Activated naive CD8-positive, alpha-beta T cell treated with anti-CD3 and anti-CD28 coated beads, Interleukin-2, amount 10 ng/mL, durations not matched to agents 7 days and 5 days (primary cell): ENCODE measurements around the gene ZGRF1. TPM values are rescaled to one million over a fixed set of nuclear protein-coding genes. Genes with fewer than 3 reads are reported as not detected.
"Not testable (repeated sequence)": the region's sequence is repeated elsewhere in the genome, so short reads cannot be mapped to it uniquely, and the experiment has no call there.

Experiments
- ATAC-seq: fragments of 150-1000 bp; cut with Tn5 transposase; one replicate; pipeline ENCODE4 v1.10.0; 2021; ENCODE audit warnings: low read depth, moderate library complexity
- POLR2A ChIA-PET: fragments of 350-600 bp; sonication (Branson Sonifier 250); formaldehyde crosslinking; loops from one replicate; lab custom pipeline; 2021; ENCODE audit warnings: antibody characterized with exemption; lab: Charles Lee
- DNase-seq: peaks from one replicate; pipeline ENCODE4 v3.0.0; 2021
- H3K27ac Mint-ChIP-seq: one replicate; pipeline ENCODE4 v1.8.0; 2022; ENCODE audit warnings: mild to moderate bottlenecking, mixed read lengths
- H3K27me3 Mint-ChIP-seq: one replicate; pipeline ENCODE4 v1.8.0; 2022; ENCODE audit warnings: mild to moderate bottlenecking, moderate library complexity, mixed read lengths
- H3K36me3 Mint-ChIP-seq: one replicate; pipeline ENCODE4 v1.8.0; 2021; ENCODE audit warnings: mild to moderate bottlenecking, mixed read lengths
- H3K4me1 Mint-ChIP-seq: one replicate; pipeline ENCODE4 v1.8.0; 2021; ENCODE audit warnings: mixed read lengths
- H3K4me3 Mint-ChIP-seq: one replicate; pipeline ENCODE4 v1.8.0; 2022; ENCODE audit warnings: mild to moderate bottlenecking, moderate library complexity, mixed read lengths
- H3K9me3 Mint-ChIP-seq: one replicate; pipeline ENCODE4 v1.8.0; 2021; ENCODE audit warnings: mixed read lengths
- total RNA-seq, 2 experiments: library from RNA; stranded (reverse); gene quantifications; one replicate each; pipeline ENCODE4 v1.2.3, GENCODE V29; 2021

Gene ZGRF1, protein sequence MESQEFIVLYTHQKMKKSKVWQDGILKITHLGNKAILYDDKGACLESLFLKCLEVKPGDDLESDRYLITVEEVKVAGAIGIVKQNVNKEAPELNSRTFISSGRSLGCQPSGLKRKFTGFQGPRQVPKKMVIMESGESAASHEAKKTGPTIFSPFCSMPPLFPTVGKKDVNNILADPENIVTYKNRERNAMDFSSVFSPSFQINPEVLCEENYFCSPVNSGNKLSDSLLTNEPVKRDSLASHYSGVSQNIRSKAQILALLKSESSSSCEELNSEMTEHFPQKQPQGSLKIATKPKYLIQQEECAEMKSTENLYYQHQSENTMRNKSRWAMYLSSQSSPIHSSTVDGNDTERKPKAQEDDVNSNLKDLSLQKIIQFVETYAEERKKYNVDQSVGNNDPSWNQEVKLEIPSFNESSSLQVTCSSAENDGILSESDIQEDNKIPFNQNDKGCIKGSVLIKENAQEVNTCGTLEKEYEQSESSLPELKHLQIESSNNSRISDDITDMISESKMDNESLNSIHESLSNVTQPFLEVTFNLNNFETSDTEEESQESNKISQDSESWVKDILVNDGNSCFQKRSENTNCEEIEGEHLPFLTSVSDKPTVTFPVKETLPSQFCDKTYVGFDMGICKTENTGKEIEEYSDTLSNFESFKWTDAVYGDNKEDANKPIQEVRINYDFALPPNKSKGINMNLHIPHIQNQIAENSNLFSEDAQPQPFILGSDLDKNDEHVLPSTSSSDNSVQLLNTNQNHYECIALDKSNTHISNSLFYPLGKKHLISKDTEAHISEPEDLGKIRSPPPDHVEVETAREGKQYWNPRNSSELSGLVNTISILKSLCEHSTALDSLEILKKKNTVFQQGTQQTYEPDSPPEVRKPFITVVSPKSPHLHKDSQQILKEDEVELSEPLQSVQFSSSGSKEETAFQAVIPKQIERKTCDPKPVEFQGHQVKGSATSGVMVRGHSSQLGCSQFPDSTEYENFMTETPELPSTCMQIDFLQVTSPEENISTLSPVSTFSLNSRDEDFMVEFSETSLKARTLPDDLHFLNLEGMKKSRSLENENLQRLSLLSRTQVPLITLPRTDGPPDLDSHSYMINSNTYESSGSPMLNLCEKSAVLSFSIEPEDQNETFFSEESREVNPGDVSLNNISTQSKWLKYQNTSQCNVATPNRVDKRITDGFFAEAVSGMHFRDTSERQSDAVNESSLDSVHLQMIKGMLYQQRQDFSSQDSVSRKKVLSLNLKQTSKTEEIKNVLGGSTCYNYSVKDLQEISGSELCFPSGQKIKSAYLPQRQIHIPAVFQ (N-terminal part only)
- total RNA-seq, result 10 to 100 TPM; 43.2 to 43.9 TPM

DNA sequence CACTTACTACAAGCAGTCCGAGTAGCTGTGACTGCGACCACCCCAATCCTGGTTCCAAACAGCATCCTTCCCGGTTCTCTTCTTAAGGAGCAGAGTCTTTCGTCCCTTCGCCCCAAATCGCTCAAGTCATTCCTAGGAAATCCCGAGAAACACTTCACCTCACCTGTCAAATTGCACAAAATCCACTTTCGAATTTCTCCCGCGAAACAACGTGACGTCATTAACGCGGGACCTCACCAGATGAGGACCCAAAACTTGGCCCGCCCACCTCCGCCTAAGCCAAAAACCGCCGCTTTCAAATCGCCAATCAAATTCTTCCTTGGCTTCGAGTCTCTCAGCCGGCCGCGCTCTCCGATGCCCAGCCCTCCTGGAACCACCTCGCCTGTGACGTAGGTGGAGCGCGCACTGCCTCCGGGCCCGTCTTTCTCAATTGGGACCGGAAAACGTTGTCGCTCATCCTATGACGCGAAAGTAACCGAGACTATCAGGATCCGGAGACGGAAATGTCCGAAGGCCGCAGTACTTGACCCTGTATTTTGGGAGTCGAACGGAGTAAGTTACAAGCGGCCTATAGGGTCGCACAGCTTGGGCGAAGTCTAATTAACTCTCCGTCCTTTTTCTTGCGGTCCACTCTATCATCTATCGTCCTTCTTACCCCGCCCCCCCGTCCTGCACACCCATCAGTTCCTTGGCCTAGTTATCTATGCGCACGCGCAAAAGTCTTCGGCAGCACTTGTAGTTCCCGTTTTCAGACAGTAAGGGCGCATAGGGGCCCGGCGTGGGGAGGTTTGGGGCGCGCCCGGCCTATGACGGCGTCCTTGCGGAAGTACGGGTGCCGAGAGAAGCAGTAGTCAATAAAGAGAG lies at the start of gene ZGRF1, which contains the start of gene LARP7:
ZGRF1 (minus strand) TSS at position 222 of the 864 bp plus-strand sequence. CDS start 3,733 bp downstream, outside the sequence.
LARP7 (plus strand) TSS at position 456 of the 864 bp plus-strand sequence. CDS start 7,527 bp downstream, outside the sequence.
- DNase-seq (peak; percentile 92), ATAC-seq (peak; percentile 95)
- H3K9me3 Mint-ChIP-seq, result no peaks in the 10 kb centered on the region
- H3K36me3 Mint-ChIP-seq, result peaks cover 5% of the 10 kb centered on the region
- peaks cover 34% of the 10 kb centered on the region for H3K4me1 Mint-ChIP-seq
- POLR2A ChIA-PET, result interaction anchor here (1.0 kb wide), 1 partner anchor 125 kb away, joined by 3 read pairs; no protein-coding TSS in a partner anchor
- H3K27ac Mint-ChIP-seq, result no peak within 1 kb of the TSS
- H3K4me3 Mint-ChIP-seq, result no peak within 1 kb of the TSS
- no peaks in the 10 kb centered on the region for H3K27me3 Mint-ChIP-seq

DNA sequence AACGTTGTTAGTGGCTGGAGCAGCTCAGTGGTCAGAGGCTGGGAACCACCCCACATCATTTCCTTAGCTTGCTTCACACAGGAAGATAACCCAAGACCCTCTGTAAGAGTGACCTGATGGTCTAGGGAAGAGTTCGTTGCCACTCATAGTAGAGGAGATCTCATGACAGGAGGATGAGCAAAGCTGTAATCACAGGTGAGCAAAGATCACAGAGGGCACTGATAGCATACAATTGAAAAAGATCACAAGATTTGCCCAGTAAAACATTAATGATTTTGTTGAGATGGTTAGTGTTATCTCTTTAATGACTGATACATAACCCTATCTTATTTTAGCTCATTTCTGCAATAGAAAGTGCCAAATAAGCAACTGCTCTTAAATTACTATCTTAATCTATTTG lies 44.3 kb upstream of the ZGRF1 start:
- POLR2A ChIA-PET, result no interaction called here

DNA sequence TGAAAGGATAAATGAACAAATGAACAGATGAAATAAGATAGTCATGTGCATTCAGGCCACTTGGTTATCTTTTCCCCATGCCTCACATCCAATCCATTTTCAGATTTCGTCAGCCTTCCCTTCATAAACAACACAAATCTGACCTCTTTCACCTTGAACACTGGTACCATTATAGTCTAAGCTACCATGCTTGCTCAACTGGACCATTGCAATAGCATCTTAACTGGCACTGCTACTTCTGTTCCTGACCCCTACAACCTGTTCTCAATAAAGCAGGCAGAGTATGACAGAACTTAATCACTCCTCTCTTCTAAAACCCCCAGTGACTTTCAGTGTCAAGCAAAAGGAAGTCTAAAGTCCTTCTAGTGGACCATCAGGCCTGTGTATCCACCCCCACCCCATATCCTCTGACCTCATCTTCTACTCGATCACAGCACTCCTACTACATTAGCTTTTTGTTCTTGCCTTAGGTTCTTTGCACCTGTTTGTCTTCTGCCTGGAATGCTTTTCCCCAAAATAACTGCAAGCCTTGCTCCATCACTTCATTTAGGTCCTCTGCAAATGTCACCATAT lies 40.9 kb upstream of the ZGRF1 start:
- no peak for DNase-seq
- Mint-ChIP-seq H3K4me1 (no peaks in the 10 kb centered on the region), H3K4me3 (no peak overlapping the region), H3K36me3 (no peaks in the 10 kb centered on the region), H3K27me3 (peaks cover 8% of the 10 kb centered on the region), H3K27ac (no peak overlapping the region), H3K9me3 (no peaks in the 10 kb centered on the region)
- POLR2A ChIA-PET, result no interaction called here
- ATAC-seq, result no peak

More for the DNA sequence above, 44.3 kb upstream of the ZGRF1 start:
- Mint-ChIP-seq H3K27ac (no peak overlapping the region), H3K9me3 (no peaks in the 10 kb centered on the region), H3K4me3 (no peak overlapping the region), H3K36me3 (no peaks in the 10 kb centered on the region), H3K27me3 (peaks cover 4% of the 10 kb centered on the region), H3K4me1 (no peaks in the 10 kb centered on the region)
- no peak for DNase-seq
- ATAC-seq, result no peak

DNA sequence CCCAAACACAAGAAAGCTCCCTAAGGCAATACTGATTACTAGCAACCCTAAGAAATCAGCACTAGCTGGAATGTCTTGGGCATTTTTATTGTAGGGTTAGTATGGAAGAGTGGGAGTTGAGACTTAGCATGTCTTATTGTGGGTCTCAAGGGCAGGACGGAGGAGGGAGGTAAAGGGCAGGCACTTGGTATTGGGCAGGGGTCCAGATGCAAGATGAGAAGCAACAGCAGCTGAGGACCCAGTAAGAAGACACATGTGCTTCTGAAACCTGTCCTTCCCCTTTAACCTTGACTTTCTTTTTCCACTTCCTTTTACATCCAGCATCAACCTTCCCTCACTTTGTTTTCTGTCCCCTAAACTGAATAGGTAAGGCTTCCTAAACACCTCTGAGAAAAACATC lies 37.7 kb upstream of the ZGRF1 start:
- Mint-ChIP-seq H3K4me1 (no peaks in the 10 kb centered on the region), H3K9me3 (no peaks in the 10 kb centered on the region), H3K27ac (no peak overlapping the region), H3K36me3 (no peaks in the 10 kb centered on the region), H3K27me3 (peaks cover 5% of the 10 kb centered on the region), H3K4me3 (no peak overlapping the region)
- DNase-seq (no peak), ATAC-seq (no peak)
- POLR2A ChIA-PET, result no interaction called here

DNA sequence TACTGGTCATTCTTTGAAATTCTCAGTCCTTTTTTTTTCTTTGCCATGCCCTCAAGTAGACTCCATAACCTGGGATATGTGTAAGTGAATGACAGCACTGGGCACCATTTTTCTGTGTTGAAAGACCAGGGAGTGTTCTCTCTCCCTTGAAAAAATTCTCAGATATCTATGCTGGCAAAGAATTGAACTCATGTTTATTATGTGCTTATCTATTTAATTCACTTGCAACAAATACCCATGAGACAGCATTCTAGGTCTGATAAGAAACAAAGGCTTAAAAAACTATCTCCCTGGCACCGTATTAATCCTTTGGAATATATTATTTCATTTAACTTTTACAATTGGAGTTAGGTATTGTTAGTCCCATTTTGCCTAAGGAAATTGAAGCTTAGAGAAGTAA lies 37.0 kb upstream of the ZGRF1 start:
- Mint-ChIP-seq H3K27ac (no peak overlapping the region), H3K9me3 (no peaks in the 10 kb centered on the region), H3K4me1 (no peaks in the 10 kb centered on the region), H3K4me3 (no peak overlapping the region), H3K27me3 (peaks cover 5% of the 10 kb centered on the region), H3K36me3 (no peaks in the 10 kb centered on the region)
- ATAC-seq (no peak), DNase-seq (no peak)
- POLR2A ChIA-PET, result no interaction called here

DNA sequence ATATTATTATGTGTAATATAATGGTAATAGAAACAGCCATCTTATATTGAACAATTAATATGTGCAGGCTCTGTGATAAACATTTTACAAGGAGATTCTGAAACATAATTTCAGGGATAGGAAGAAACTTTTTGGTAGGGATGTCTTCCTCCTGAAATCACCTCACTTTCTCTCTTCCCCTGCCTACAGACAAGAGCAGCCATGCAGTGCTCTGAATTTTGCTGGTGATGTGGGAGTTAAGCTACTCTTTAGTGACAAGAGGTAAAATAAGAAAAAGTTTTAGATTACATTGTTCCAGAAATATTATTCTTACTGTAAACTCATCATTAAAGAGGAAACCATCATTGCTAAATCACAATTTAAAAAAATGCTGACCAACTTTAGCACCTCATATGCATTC lies 36.4 kb upstream of the ZGRF1 start:
- no peak for DNase-seq
- ATAC-seq, result no peak
- Mint-ChIP-seq H3K9me3 (no peaks in the 10 kb centered on the region), H3K4me3 (no peak overlapping the region), H3K27me3 (peaks cover 5% of the 10 kb centered on the region), H3K4me1 (no peaks in the 10 kb centered on the region), H3K27ac (no peak overlapping the region), H3K36me3 (no peaks in the 10 kb centered on the region)
- POLR2A ChIA-PET, result no interaction called here

DNA sequence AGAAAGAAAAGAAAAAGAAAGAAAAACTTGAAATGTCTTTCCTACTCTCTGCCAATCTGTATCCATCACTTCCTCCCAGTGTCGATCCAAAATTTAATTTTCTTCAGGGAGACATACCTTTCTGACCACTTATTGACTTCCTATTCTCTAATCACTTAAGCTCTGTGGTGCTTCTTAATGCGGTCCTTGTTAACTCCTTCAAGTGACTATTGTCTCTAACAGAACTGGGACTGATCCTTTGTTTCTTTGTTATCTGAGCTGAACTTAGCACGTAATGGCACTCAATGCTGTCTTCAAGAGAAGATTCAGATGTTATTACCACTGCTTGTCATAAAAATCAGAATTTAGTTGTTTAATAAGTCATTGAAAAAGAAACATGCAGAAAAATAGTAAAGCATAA lies 31.4 kb upstream of the ZGRF1 start:
- Mint-ChIP-seq H3K36me3 (no peaks in the 10 kb centered on the region), H3K9me3 (no peaks in the 10 kb centered on the region), H3K4me3 (no peak overlapping the region), H3K27ac (no peak overlapping the region), H3K27me3 (peaks cover 4% of the 10 kb centered on the region), H3K4me1 (no peaks in the 10 kb centered on the region)
- DNase-seq (no peak), ATAC-seq (no peak)
- POLR2A ChIA-PET, result no interaction called here

DNA sequence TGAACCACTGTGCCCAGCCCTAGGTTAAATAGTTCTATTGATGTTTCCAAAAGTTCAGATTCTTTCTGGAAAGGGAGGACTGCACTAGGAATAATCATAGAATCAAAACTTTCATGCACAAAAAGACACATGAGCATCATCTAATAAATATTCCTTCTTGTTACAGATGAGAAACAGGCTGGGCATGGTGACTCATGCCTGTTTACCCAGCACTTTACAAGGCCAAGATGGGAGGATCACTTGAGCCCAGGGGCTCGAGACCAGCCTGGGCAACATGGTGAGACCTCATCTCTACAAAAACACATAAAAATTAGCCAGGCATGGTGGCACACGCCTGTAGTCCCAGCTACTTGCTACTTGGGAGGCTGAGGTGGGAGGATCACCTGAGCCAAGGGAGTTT lies 27.9 kb upstream of the ZGRF1 start:
- Mint-ChIP-seq H3K36me3 (no peaks in the 10 kb centered on the region), H3K27me3 (no peaks in the 10 kb centered on the region), H3K4me3 (no peak overlapping the region), H3K4me1 (no peaks in the 10 kb centered on the region), H3K27ac (no peak overlapping the region), H3K9me3 (no peaks in the 10 kb centered on the region)
- DNase-seq, result no peak
- ATAC-seq, result no peak
- POLR2A ChIA-PET, result no interaction called here

DNA sequence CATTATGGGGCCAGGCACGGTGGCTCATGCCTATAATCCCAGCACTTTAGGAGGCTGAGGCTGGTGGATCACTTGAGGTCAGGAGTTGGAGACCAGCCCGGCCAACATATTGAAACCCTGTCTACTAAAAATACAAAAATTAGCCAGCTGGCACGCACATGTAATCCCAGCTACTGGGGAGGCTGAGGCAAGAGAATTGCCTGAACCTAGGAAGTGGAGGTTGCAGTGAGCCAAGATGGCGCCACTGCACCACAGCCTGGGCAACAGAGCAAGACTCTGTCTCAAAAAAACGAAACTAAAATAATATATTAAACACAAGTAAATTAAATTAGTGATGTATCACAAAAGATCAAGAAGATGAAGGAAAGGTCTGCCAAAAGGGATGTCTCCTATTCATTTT lies 19.4 kb upstream of the ZGRF1 start:
- not testable (repeated sequence) for H3K4me3 Mint-ChIP-seq, H3K27ac Mint-ChIP-seq

DNA sequence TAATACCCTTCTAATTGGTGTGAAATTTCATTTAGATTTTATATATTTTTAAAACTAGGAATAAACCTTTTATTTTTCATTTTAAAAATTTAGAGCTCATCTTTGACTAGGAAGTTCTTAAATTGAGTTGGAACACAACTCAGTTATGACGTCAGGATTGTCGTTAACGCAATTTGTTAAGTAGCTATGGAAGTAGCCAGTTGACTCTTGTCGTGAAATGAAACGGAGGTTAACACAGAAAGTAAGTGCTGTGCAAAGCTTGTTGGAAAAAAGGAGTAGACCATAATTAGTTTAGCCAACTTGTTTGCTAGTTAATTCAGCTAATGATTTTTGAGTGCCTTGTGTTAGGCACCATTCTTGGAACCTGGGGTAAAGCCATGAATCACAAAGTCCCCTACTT lies 18.6 kb upstream of the ZGRF1 start:
- Mint-ChIP-seq H3K36me3 (peaks cover 24% of the 10 kb centered on the region), H3K27me3 (no peaks in the 10 kb centered on the region), H3K4me3 (no peak overlapping the region), H3K9me3 (no peaks in the 10 kb centered on the region), H3K4me1 (no peaks in the 10 kb centered on the region), H3K27ac (peak overlapping the region; percentile 9)
- POLR2A ChIA-PET, result no interaction called here
- DNase-seq (no peak), ATAC-seq (no peak)

More for the DNA sequence above, 19.4 kb upstream of the ZGRF1 start:
- POLR2A ChIA-PET, H3K9me3 Mint-ChIP-seq, ATAC-seq, DNase-seq, H3K4me1 Mint-ChIP-seq, H3K27me3 Mint-ChIP-seq: not testable (repeated sequence)
- H3K36me3 Mint-ChIP-seq, result peaks cover 24% of the 10 kb centered on the region

DNA sequence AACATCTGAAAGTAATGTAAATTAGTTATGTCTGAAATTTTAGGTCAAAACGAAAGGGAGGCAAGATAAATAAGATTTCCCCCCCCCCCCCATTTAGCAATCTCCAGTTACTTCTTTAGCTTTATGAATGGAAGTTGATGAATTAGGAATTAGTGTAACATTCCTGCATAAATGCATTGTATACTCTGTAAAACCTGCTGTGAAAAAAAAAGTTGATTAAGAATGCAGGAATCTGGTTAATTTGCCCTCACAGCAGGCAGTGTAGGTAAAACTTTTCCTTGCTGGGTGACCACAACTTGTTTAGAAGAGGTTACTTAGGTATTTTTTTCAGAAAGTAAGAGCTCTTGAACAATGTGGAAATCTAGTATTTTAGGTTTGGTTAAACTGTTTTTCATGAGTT lies 15.5 kb upstream of the ZGRF1 start:
- H3K4me3 Mint-ChIP-seq, result no peak overlapping the region
- H3K36me3 Mint-ChIP-seq, result peaks cover 17% of the 10 kb centered on the region
- H3K4me1 Mint-ChIP-seq, result no peaks in the 10 kb centered on the region
- DNase-seq, result no peak
- no peak for ATAC-seq
- no peaks in the 10 kb centered on the region for H3K27me3 Mint-ChIP-seq
- H3K27ac Mint-ChIP-seq, result no peak overlapping the region
- H3K9me3 Mint-ChIP-seq, result no peaks in the 10 kb centered on the region
- POLR2A ChIA-PET, result interaction anchor here (0.6 kb wide), 1 partner anchor 366 kb away, joined by 3 read pairs; no protein-coding TSS in a partner anchor

DNA sequence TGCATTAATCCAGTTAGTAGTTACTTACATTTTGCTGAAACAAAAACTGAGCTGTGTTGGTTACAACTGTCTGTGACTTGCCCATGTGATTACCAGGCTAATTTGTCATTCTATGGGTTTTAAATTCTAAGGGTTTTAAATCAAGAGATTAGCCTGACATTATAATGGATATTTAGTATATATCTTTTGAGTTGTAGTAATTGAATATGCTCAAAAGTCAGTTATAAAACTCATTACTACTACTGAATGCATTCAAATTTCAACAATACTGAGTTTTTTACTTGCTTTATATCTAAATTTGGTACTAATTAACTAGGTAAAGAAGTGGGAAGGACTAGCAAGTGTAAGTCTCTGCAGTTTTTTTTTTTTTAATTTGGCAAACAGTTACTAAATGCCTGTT lies 14.9 kb upstream of the ZGRF1 start:
- H3K27ac Mint-ChIP-seq, result no peak overlapping the region
- DNase-seq, result no peak
- peaks cover 20% of the 10 kb centered on the region for H3K36me3 Mint-ChIP-seq
- POLR2A ChIA-PET, result interaction anchor here (0.6 kb wide), 1 partner anchor 130 kb away, joined by 4 read pairs; no protein-coding TSS in a partner anchor
- no peaks in the 10 kb centered on the region for H3K27me3 Mint-ChIP-seq
- H3K9me3 Mint-ChIP-seq, result no peaks in the 10 kb centered on the region
- no peak overlapping the region for H3K4me3 Mint-ChIP-seq
- H3K4me1 Mint-ChIP-seq, result no peaks in the 10 kb centered on the region
- no peak for ATAC-seq
